Neural cell (in vitro differentiated cells): ENCODE results near the gene NPHP4.

Experiments
- EP300 ChIP-seq: fragments of 450-650 bp; conservative IDR thresholded peaks from 2 replicates; pipeline ENCODE4 v1.6.1; 2014; ENCODE audit warnings: antibody characterized with exemption, mild to moderate bottlenecking, moderate library complexity; ENCODE audit not compliant: poor library complexity, severe bottlenecking
- EZH2 ChIP-seq: fragments of 200-600, 300-800 bp; shearing (Covaris generic), sonication (generic); IDR thresholded peaks from 2 replicates; pipeline ENCODE4 v1.6.1; 2014; ENCODE audit warnings: antibody characterized with exemption, low read length, borderline replicate concordance, mild to moderate bottlenecking; ENCODE audit not compliant: insufficient read depth, poor library complexity, severe bottlenecking
- POLR2AphosphoS5 ChIP-seq: IDR thresholded peaks from 2 replicates; pipeline ENCODE4 v1.6.1; 2012
- SMC3 ChIP-seq: fragments of 450-650 bp; conservative IDR thresholded peaks from 2 replicates; pipeline ENCODE4 v1.6.1; 2014; ENCODE audit warnings: antibody characterized with exemption, mild to moderate bottlenecking, moderate library complexity; ENCODE audit not compliant: poor library complexity
- TAF1 ChIP-seq: IDR thresholded peaks from 2 replicates; pipeline ENCODE4 v1.6.1; 2012; ENCODE audit warnings: low read depth
- TF ChIP-seq, protein P1 (sequence below): fragments of 450-650 bp; IDR thresholded peaks from 2 replicates; pipeline ENCODE4 v1.5.1; 2014; ENCODE audit warnings: antibody characterized with exemption, mild to moderate bottlenecking, moderate library complexity; ENCODE audit not compliant: poor library complexity, severe bottlenecking
- TF ChIP-seq, protein P2 (sequence below): IDR thresholded peaks from 2 replicates; pipeline ENCODE4 v1.6.1; 2012; ENCODE audit warnings: borderline replicate concordance

DNA sequence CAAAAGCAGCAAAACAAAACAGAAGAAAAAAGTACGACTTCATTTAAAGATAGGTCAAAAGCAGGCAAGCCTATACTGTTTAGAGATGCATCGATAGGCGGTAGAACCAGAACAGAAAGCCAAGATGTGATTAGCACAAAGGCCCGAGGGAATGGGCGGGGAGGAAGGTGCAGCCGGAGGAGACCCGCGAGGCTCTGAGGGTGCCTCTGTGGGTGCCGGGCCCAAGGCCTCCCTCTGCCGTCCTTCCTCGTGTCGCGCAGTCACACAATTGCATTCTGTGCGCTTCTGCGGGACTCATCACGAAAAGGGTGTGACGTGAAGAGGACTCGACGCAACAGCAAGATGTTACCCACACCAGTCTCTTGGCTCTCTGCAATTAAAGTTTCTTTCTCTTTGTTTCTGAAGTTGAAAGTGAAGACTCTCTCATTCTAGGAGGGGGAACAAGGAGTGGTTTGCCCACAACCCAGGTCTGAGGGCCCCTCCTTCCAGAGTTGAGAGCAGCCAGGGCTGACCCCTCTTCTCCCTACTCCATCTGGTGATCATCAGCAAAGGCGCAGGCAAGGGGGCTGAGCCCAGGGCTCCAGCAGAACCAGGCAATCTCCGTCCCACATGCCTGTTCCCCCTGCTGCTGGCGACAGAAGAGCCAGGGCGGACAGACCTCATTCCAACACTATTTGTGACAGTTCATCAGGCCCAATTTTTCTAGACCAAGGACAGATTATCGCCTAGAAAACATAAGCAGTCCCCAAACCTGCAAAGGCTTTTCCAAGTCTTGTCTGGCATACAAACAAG lies 41.0 kb downstream of the NPHP4 start:
- TF ChIP-seq, protein P1, sequence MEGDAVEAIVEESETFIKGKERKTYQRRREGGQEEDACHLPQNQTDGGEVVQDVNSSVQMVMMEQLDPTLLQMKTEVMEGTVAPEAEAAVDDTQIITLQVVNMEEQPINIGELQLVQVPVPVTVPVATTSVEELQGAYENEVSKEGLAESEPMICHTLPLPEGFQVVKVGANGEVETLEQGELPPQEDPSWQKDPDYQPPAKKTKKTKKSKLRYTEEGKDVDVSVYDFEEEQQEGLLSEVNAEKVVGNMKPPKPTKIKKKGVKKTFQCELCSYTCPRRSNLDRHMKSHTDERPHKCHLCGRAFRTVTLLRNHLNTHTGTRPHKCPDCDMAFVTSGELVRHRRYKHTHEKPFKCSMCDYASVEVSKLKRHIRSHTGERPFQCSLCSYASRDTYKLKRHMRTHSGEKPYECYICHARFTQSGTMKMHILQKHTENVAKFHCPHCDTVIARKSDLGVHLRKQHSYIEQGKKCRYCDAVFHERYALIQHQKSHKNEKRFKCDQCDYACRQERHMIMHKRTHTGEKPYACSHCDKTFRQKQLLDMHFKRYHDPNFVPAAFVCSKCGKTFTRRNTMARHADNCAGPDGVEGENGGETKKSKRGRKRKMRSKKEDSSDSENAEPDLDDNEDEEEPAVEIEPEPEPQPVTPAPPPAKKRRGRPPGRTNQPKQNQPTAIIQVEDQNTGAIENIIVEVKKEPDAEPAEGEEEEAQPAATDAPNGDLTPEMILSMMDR = no peak
- TF ChIP-seq, protein P2, sequence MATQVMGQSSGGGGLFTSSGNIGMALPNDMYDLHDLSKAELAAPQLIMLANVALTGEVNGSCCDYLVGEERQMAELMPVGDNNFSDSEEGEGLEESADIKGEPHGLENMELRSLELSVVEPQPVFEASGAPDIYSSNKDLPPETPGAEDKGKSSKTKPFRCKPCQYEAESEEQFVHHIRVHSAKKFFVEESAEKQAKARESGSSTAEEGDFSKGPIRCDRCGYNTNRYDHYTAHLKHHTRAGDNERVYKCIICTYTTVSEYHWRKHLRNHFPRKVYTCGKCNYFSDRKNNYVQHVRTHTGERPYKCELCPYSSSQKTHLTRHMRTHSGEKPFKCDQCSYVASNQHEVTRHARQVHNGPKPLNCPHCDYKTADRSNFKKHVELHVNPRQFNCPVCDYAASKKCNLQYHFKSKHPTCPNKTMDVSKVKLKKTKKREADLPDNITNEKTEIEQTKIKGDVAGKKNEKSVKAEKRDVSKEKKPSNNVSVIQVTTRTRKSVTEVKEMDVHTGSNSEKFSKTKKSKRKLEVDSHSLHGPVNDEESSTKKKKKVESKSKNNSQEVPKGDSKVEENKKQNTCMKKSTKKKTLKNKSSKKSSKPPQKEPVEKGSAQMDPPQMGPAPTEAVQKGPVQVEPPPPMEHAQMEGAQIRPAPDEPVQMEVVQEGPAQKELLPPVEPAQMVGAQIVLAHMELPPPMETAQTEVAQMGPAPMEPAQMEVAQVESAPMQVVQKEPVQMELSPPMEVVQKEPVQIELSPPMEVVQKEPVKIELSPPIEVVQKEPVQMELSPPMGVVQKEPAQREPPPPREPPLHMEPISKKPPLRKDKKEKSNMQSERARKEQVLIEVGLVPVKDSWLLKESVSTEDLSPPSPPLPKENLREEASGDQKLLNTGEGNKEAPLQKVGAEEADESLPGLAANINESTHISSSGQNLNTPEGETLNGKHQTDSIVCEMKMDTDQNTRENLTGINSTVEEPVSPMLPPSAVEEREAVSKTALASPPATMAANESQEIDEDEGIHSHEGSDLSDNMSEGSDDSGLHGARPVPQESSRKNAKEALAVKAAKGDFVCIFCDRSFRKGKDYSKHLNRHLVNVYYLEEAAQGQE = no peak
- TF ChIP-seq POLR2AphosphoS5 (no peak), EZH2 (no peak), EP300 (no peak), SMC3 (no peak), TAF1 (no peak)
